ENCODE data around the gene SRGAP1. TPM values are rescaled to one million over a fixed set of nuclear protein-coding genes. Genes with fewer than 3 reads are reported as not detected.

The SRGAP1 gene
- polyA plus RNA-seq, 1 donor from 2014 or later = 4.8 TPM

GRCh38 chr12:63894132-63894531 is 49.6 kb downstream of the SRGAP1 start:
- Histone ChIP-seq H3K4me2 (ENCODE audit: low read length) (no peak overlapping the region), H4K20me1 (ENCODE audit: insufficient read depth) (no peaks in the 10 kb centered on the region), H3K4me3 (ENCODE audit: low read length) (no peak overlapping the region), H3K9me3 (ENCODE audit: low read length) (no peaks in the 10 kb centered on the region), H3K9me2 (ENCODE audit: insufficient read depth, low read length) (no peaks in the 10 kb centered on the region), H3K79me2 (replicated peaks; ENCODE audit: insufficient read depth, low read length) (peaks cover 4% of the 10 kb centered on the region), H3F3A (ENCODE audit: insufficient read depth, low read length, poor library complexity, severe bottlenecking) (no peaks in the 10 kb centered on the region), H2AFZ (ENCODE audit: low read depth, low read length) (no peak overlapping the region), H3K27ac (ENCODE audit: low read length) (no peak overlapping the region), H3K9ac (ENCODE audit: low read length) (no peak overlapping the region), H3K36me3 (ENCODE audit: insufficient read depth, low read length) (no peaks in the 10 kb centered on the region), H3K27me3 (ENCODE audit: insufficient read depth, low read depth, low read length) (no peaks in the 10 kb centered on the region)
- TF ChIP-seq MXI1 (conservative IDR thresholded peaks at IDR 0.05; ENCODE audit: poor library complexity, severe bottlenecking) = no peak
- no peak for TF ChIP-seq POLR2AphosphoS5 (IDR thresholded peaks at IDR 0.05)
- TF ChIP-seq EP300 (conservative IDR thresholded peaks at IDR 0.05; ENCODE audit: poor library complexity, severe bottlenecking) = no peak
- no peak for TF ChIP-seq RAD21 (conservative IDR thresholded peaks at IDR 0.05)
- no peak for TF ChIP-seq SMC3 (conservative IDR thresholded peaks at IDR 0.05; ENCODE audit: poor library complexity)
- no peak for TF ChIP-seq TAF1 (IDR thresholded peaks at IDR 0.05; ENCODE audit: low read depth)
- TF ChIP-seq CTCF (IDR thresholded peaks at IDR 0.05; ENCODE audit: poor library complexity, severe bottlenecking) = no peak
- no peak for TF ChIP-seq REST (IDR thresholded peaks at IDR 0.05; ENCODE audit: borderline replicate concordance)
- no peak for TF ChIP-seq EZH2 (IDR thresholded peaks at IDR 0.05; ENCODE audit: borderline replicate concordance, insufficient read depth, low read length, poor library complexity, severe bottlenecking)

GRCh38 chr12:63895841-63896240 is 51.3 kb downstream of the SRGAP1 start:
- Histone ChIP-seq H3K9ac (ENCODE audit: low read length) (no peak overlapping the region), H3K9me3 (ENCODE audit: low read length) (no peaks in the 10 kb centered on the region), H3K79me2 (replicated peaks; ENCODE audit: insufficient read depth, low read length) (peaks cover 4% of the 10 kb centered on the region), H3F3A (ENCODE audit: insufficient read depth, low read length, poor library complexity, severe bottlenecking) (no peaks in the 10 kb centered on the region), H4K20me1 (ENCODE audit: insufficient read depth) (no peaks in the 10 kb centered on the region), H3K36me3 (ENCODE audit: insufficient read depth, low read length) (no peaks in the 10 kb centered on the region), H3K4me2 (ENCODE audit: low read length) (no peak overlapping the region), H3K27ac (ENCODE audit: low read length) (no peak overlapping the region), H3K9me2 (ENCODE audit: insufficient read depth, low read length) (no peaks in the 10 kb centered on the region), H3K4me3 (ENCODE audit: low read length) (no peak overlapping the region), H2AFZ (ENCODE audit: low read depth, low read length) (no peak overlapping the region), H3K27me3 (ENCODE audit: insufficient read depth, low read depth, low read length) (no peaks in the 10 kb centered on the region)
- TF ChIP-seq MXI1 (conservative IDR thresholded peaks at IDR 0.05; ENCODE audit: poor library complexity, severe bottlenecking) = no peak

GRCh38 chr12:63897931-63898330 is 53.4 kb downstream of the SRGAP1 start:
- H3K9ac ChIP-seq (ENCODE audit: low read length) = no peak overlapping the region
- H3K79me2 ChIP-seq (replicated peaks; ENCODE audit: insufficient read depth, low read length) = peaks cover 4% of the 10 kb centered on the region
- H3K27me3 ChIP-seq (ENCODE audit: insufficient read depth, low read depth, low read length) = no peaks in the 10 kb centered on the region
- H3K4me3 ChIP-seq (ENCODE audit: low read length) = no peak overlapping the region
- TF ChIP-seq REST (IDR thresholded peaks at IDR 0.05; ENCODE audit: borderline replicate concordance) = no peak
- no peak for TF ChIP-seq EP300 (conservative IDR thresholded peaks at IDR 0.05; ENCODE audit: poor library complexity, severe bottlenecking)
- TF ChIP-seq RAD21 (conservative IDR thresholded peaks at IDR 0.05) = no peak
- no peak for TF ChIP-seq POLR2AphosphoS5 (IDR thresholded peaks at IDR 0.05)
- no peaks in the 10 kb centered on the region for H4K20me1 ChIP-seq (ENCODE audit: insufficient read depth)
- H3K9me3 ChIP-seq (ENCODE audit: low read length) = no peaks in the 10 kb centered on the region
- H3K4me2 ChIP-seq (ENCODE audit: low read length) = no peak overlapping the region
- no peaks in the 10 kb centered on the region for H3K9me2 ChIP-seq (ENCODE audit: insufficient read depth, low read length)
- H3K27ac ChIP-seq (ENCODE audit: low read length) = no peak overlapping the region
- no peaks in the 10 kb centered on the region for H3K36me3 ChIP-seq (ENCODE audit: insufficient read depth, low read length)
- no peaks in the 10 kb centered on the region for H3F3A ChIP-seq (ENCODE audit: insufficient read depth, low read length, poor library complexity, severe bottlenecking)
- no peak overlapping the region for H2AFZ ChIP-seq (ENCODE audit: low read depth, low read length)

Measured in neural cell (in vitro differentiated cells).